BJ (cell line): ENCODE results near the gene SLC5A7. TPM values are rescaled to one million over a fixed set of nuclear protein-coding genes. Genes with fewer than 3 reads are reported as not detected.

Experiments
- CTCF ChIA-PET: fragments of 350-600 bp; formaldehyde crosslinking; extraction: SDS; loops from one replicate; lab custom pipeline; 2021; ENCODE audit warnings: antibody characterized with exemption, inconsistent platforms; lab: Yijun Ruan, JAX
- POLR2A ChIA-PET: fragments of 300-600 bp; sonication (Branson Sonifier 250); formaldehyde crosslinking; extraction: SDS; loops from one replicate; lab custom pipeline; 2021; ENCODE audit warnings: antibody characterized with exemption; lab: Charles Lee
- DNase-seq: peaks from one replicate; pipeline ENCODE4 v3.0.0-alpha.2; 2011; ENCODE audit warnings: low read depth
- H3K27me3 ChIP-seq: 2 replicates; pipeline ENCODE4 v1.6.0; 2011; ENCODE audit warnings: low read length; ENCODE audit not compliant: control insufficient read depth, insufficient read depth
- H3K36me3 ChIP-seq: 2 replicates; pipeline ENCODE4 v1.5.1; 2011; ENCODE audit warnings: low read length; ENCODE audit not compliant: control insufficient read depth, insufficient read depth
- H3K4me3 ChIP-seq: 2 replicates; pipeline ENCODE4 v1.5.1; 2011; ENCODE audit warnings: low read depth, mild to moderate bottlenecking, control low read depth, low read length
- CTCF ChIP-seq: IDR thresholded peaks from 2 replicates; pipeline ENCODE4 v1.5.1; 2011; ENCODE audit warnings: low read depth, mild to moderate bottlenecking, control low read depth, inconsistent platforms, low read length, moderate library complexity; ENCODE audit not compliant: insufficient read depth
- polyA plus RNA-seq: library from polyadenylated mRNA; depleted of rRNA; stranded (reverse); fragments of >200 nt; gene quantifications from 2 replicates; pipeline ENCODE4 v1.2.3, GENCODE V29; 2011

SLC5A7 gene
- polyA plus RNA-seq, 1 experiment: not detected

GRCh38 chr2:107989445-107989844 lies 3.1 kb downstream of the SLC5A7 start:
- Histone ChIP-seq H3K4me3 (no peak overlapping the region), H3K36me3 (no peaks in the 10 kb centered on the region), H3K27me3 (no peaks in the 10 kb centered on the region)
- ChIA-PET POLR2A (no interaction called here), CTCF (no interaction called here)
- DNase-seq: no peak
- TF ChIP-seq CTCF: no peak

- no peak for DNase-seq
- CTCF ChIA-PET: no interaction called here
- POLR2A ChIA-PET: no interaction called here
These were observed 4.4 kb downstream of the SLC5A7 start for GRCh38 chr2:107990718-107991117.

GRCh38 chr2:107992069-107992468 lies 5.7 kb downstream of the SLC5A7 start:
- CTCF ChIA-PET: no interaction called here
- POLR2A ChIA-PET: no interaction called here

More at GRCh38 chr2:107990718-107991117, 4.4 kb downstream of the SLC5A7 start:
- Histone ChIP-seq H3K27me3 (no peaks in the 10 kb centered on the region), H3K4me3 (no peak overlapping the region), H3K36me3 (no peaks in the 10 kb centered on the region)
- no peak for TF ChIP-seq CTCF

GRCh38 chr2:107999158-107999557 lies 12.8 kb downstream of the SLC5A7 start:
- Histone ChIP-seq H3K27me3 (no peaks in the 10 kb centered on the region), H3K4me3 (no peak overlapping the region), H3K36me3 (no peaks in the 10 kb centered on the region)
- ChIA-PET POLR2A (no interaction called here), CTCF (no interaction called here)
- TF ChIP-seq CTCF: no peak
- no peak for DNase-seq

More at GRCh38 chr2:107992069-107992468, 5.7 kb downstream of the SLC5A7 start:
- Histone ChIP-seq H3K27me3 (no peaks in the 10 kb centered on the region), H3K4me3 (no peak overlapping the region), H3K36me3 (no peaks in the 10 kb centered on the region)
- TF ChIP-seq CTCF: no peak
- no peak for DNase-seq

- POLR2A ChIA-PET: no interaction called here
- Histone ChIP-seq H3K27me3 (no peaks in the 10 kb centered on the region), H3K4me3 (no peak overlapping the region), H3K36me3 (no peaks in the 10 kb centered on the region)
- CTCF ChIA-PET: no interaction called here
- TF ChIP-seq CTCF: no peak
- DNase-seq: no peak
These were observed 24.7 kb downstream of the SLC5A7 start for GRCh38 chr2:108010912-108011591.
